Transverse colon (tissue), 4 donors: ENCODE results near the gene VWA8.
"Not testable (repeated sequence)": the region's sequence is repeated elsewhere in the genome, so short reads cannot be mapped to it uniquely, and the experiment has no call there.

ENCODE experiments used
- POLR2A ChIP-seq: fragments of 450-650 bp; IDR thresholded peaks from one replicate; pipeline ENCODE4 v1.6.1; 2016; ENCODE audit warnings: antibody characterized with exemption, mild to moderate bottlenecking, moderate library complexity
- POLR2AphosphoS5 ChIP-seq, 3 donors: sonication (generic); formaldehyde crosslinking; IDR thresholded peaks; one replicate each; pipeline ENCODE4 v1.6.1; 2016; ENCODE audit warnings: antibody characterized with exemption in 3 of 3
- TF ChIP-seq, protein P1 (sequence below), 5 experiments: fragments of 200-600 bp in 3 of 5; fragments of 450-650 bp in 2 of 5; sonication (generic) in 3 of 5; IDR thresholded peaks; 1 replicate in 2 of 5; 2 replicates in 3 of 5; pipeline ENCODE4 v1.5.1; 2016 to 2017; ENCODE audit warnings: antibody characterized with exemption in 5 of 5, inconsistent platforms in 3 of 5, mild to moderate bottlenecking in 2 of 5, moderate library complexity in 1 of 5

DNA sequence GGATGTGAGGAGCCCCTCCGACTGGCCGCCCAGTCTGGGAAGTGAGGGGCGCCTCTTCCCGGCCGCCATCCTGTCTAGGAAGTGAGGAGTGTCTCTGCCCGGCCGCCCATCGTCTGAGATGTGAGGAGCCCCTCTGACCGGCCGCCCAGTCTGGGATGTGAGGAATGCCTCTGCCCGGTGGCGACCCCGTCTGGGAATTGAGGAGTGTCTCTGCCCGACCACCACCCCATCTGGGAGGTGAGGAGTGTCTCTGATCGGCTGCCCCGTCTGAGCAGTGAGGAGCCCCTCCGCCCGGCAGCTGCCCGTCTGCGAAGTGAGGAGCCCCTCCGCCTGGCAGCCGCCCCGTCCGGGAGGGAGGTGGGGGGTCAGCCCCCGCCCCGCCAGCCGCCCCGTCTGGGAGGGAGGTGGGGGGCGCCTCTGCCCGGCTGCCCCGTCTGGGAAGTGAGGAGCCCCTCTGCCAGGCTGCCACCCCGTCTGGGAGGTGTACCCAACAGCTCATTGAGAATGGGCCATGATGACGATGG, 389.0 kb downstream of the VWA8 start:
- TF ChIP-seq, protein P1, sequence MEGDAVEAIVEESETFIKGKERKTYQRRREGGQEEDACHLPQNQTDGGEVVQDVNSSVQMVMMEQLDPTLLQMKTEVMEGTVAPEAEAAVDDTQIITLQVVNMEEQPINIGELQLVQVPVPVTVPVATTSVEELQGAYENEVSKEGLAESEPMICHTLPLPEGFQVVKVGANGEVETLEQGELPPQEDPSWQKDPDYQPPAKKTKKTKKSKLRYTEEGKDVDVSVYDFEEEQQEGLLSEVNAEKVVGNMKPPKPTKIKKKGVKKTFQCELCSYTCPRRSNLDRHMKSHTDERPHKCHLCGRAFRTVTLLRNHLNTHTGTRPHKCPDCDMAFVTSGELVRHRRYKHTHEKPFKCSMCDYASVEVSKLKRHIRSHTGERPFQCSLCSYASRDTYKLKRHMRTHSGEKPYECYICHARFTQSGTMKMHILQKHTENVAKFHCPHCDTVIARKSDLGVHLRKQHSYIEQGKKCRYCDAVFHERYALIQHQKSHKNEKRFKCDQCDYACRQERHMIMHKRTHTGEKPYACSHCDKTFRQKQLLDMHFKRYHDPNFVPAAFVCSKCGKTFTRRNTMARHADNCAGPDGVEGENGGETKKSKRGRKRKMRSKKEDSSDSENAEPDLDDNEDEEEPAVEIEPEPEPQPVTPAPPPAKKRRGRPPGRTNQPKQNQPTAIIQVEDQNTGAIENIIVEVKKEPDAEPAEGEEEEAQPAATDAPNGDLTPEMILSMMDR (IDR thresholded peaks at IDR 0.05): not testable (repeated sequence)
- TF ChIP-seq POLR2A; POLR2AphosphoS5 (IDR thresholded peaks at IDR 0.05): not testable (repeated sequence)
